CD8-positive, alpha-beta memory T cell (primary cell): ENCODE data around the gene CD72. TPM values are rescaled to one million over a fixed set of nuclear protein-coding genes. Genes with fewer than 3 reads are reported as not detected.
"Not testable (repeated sequence)": the region's sequence is repeated elsewhere in the genome, so short reads cannot be mapped to it uniquely, and the experiment has no call there.

Experiments
- CTCF ChIA-PET: fragments of 350-600 bp; sonication (Branson Sonifier 250); formaldehyde crosslinking; loops from one replicate; lab custom pipeline; 2021; ENCODE audit warnings: antibody characterized with exemption; lab: Charles Lee
- POLR2A ChIA-PET: fragments of 350-600 bp; sonication (Branson Sonifier 250); formaldehyde crosslinking; loops from one replicate; lab custom pipeline; 2021; ENCODE audit warnings: antibody characterized with exemption; lab: Charles Lee
- DNase-seq, 5 donors: peaks; one replicate each; pipeline versions ENCODE4 v3.0.0 to v3.0.0-alpha.2; 2020 to 2022; ENCODE audit warnings: mixed read lengths in 1 of 5
- H3K27ac ChIP-seq: one replicate; pipeline ENCODE4 v1.7.0; 2013; ENCODE audit warnings: low read depth, mild to moderate bottlenecking, low read length, moderate library complexity
- H3K27me3 ChIP-seq: 2 replicates; pipeline ENCODE4 v1.7.0; 2013; ENCODE audit warnings: low read length, mild to moderate bottlenecking; ENCODE audit not compliant: insufficient read depth, poor library complexity, severe bottlenecking
- H3K36me3 ChIP-seq: 2 replicates; pipeline ENCODE4 v1.7.0; 2013; ENCODE audit warnings: mild to moderate bottlenecking, low read length, moderate library complexity; ENCODE audit not compliant: insufficient read depth
- H3K4me1 ChIP-seq: 2 replicates; pipeline ENCODE4 v1.7.0; 2013; ENCODE audit warnings: mild to moderate bottlenecking, low read length, moderate library complexity; ENCODE audit not compliant: insufficient read depth
- H3K4me3 ChIP-seq: 2 replicates; pipeline ENCODE4 v1.7.0; 2013; ENCODE audit warnings: mild to moderate bottlenecking, low read length
- H3K9me3 ChIP-seq: 2 replicates; pipeline ENCODE4 v1.7.0; 2013; ENCODE audit warnings: mild to moderate bottlenecking, low read length
- H3K27ac Mint-ChIP-seq, 8 donors: one replicate each; pipeline ENCODE4 v1.8.0; 2020 to 2021; ENCODE audit warnings: mixed read lengths in 8 of 8, mild to moderate bottlenecking in 6 of 8, inconsistent platforms in 3 of 8, moderate library complexity in 3 of 8
- H3K27me3 Mint-ChIP-seq, 2 donors: one replicate each; pipeline ENCODE4 v1.8.0; 2020 to 2021; ENCODE audit warnings: mixed read lengths in 2 of 2, mild to moderate bottlenecking in 1 of 2, moderate library complexity in 1 of 2
- H3K36me3 Mint-ChIP-seq, 3 donors: one replicate each; pipeline ENCODE4 v1.8.0; 2020 to 2021; ENCODE audit warnings: mixed read lengths in 3 of 3, inconsistent platforms in 1 of 3, mild to moderate bottlenecking in 1 of 3
- H3K4me1 Mint-ChIP-seq, 3 donors: one replicate each; pipeline ENCODE4 v1.8.0; 2020 to 2021; ENCODE audit warnings: mixed read lengths in 3 of 3, inconsistent platforms in 1 of 3, mild to moderate bottlenecking in 1 of 3
- H3K4me3 Mint-ChIP-seq, 7 donors: one replicate each; pipeline ENCODE4 v1.8.0; 2020 to 2021; ENCODE audit warnings: mixed read lengths in 7 of 7, mild to moderate bottlenecking in 6 of 7, moderate library complexity in 4 of 7, inconsistent platforms in 2 of 7
- H3K9me3 Mint-ChIP-seq, 5 donors: one replicate each; pipeline ENCODE4 v1.8.0; 2020 to 2022; ENCODE audit warnings: mixed read lengths in 5 of 5, mild to moderate bottlenecking in 3 of 5, moderate library complexity in 2 of 5, inconsistent platforms in 1 of 5
- polyA plus RNA-seq: library from polyadenylated mRNA; unstranded; fragments of 300-500 nt; fragmentation: Illumina TruSeq; gene quantifications from one replicate; pipeline ENCODE4 v1.2.3, GENCODE V29; 2021
- total RNA-seq, 2 experiments: library from RNA; stranded (reverse); gene quantifications; one replicate each; pipeline ENCODE4 v1.2.3, GENCODE V29; 2021

Gene CD72
- total and polyA plus RNA-seq, 3 experiments from 2014 or later: 5.1 to 6.5 (median 6.4) TPM

GRCh38 chr9:35588506-35588905, 29.7 kb downstream of the CD72 start:
- H3K4me3 Mint-ChIP-seq, H3K9me3 ChIP-seq, H3K4me1 ChIP-seq, H3K27ac ChIP-seq, H3K27me3 Mint-ChIP-seq, H3K4me1 Mint-ChIP-seq, DNase-seq, POLR2A ChIA-PET, H3K27ac Mint-ChIP-seq, H3K4me3 ChIP-seq, H3K27me3 ChIP-seq, H3K36me3 ChIP-seq: not testable (repeated sequence)
- Mint-ChIP-seq H3K9me3 (peaks cover 9 to 32% (median 27%) of the 10 kb centered on the region in 5 donors), H3K36me3 (peaks cover 0 to 37% (median 18%) of the 10 kb centered on the region in 3 donors)
- CTCF ChIA-PET: interaction anchor here (1.3 kb wide), 1 partner anchor 108 kb away, joined by 3 read pairs; no protein-coding TSS in a partner anchor

- H3K27ac ChIP-seq, H3K4me3 ChIP-seq, H3K4me1 ChIP-seq, H3K9me3 ChIP-seq, H3K4me3 Mint-ChIP-seq, POLR2A ChIA-PET, H3K27me3 Mint-ChIP-seq, DNase-seq, H3K4me1 Mint-ChIP-seq, H3K27ac Mint-ChIP-seq, CTCF ChIA-PET, H3K36me3 ChIP-seq, H3K27me3 ChIP-seq: not testable (repeated sequence)
- H3K36me3 Mint-ChIP-seq: peaks cover 11 to 47% (median 17%) of the 10 kb centered on the region in 3 donors
- peaks cover 16 to 31% (median 24%) of the 10 kb centered on the region in 5 donors for H3K9me3 Mint-ChIP-seq
Measured at GRCh38 chr9:35584681-35585080, 33.5 kb downstream of the CD72 start.

GRCh38 chr9:35583521-35583920, 34.7 kb downstream of the CD72 start:
- H3K27me3 Mint-ChIP-seq, H3K27ac Mint-ChIP-seq, H3K27me3 ChIP-seq, H3K9me3 ChIP-seq, H3K4me1 Mint-ChIP-seq, H3K27ac ChIP-seq, CTCF ChIA-PET, DNase-seq, H3K4me3 Mint-ChIP-seq, H3K4me3 ChIP-seq, POLR2A ChIA-PET, H3K4me1 ChIP-seq, H3K36me3 ChIP-seq: not testable (repeated sequence)
- peaks cover 22 to 39% (median 34%) of the 10 kb centered on the region in 5 donors for H3K9me3 Mint-ChIP-seq
- peaks cover 14 to 54% (median 21%) of the 10 kb centered on the region in 3 donors for H3K36me3 Mint-ChIP-seq

GRCh38 chr9:35579659-35580227, 38.5 kb downstream of the CD72 start:
- peak overlapping the region in 1 of 8 donors; percentile 48 for H3K27ac Mint-ChIP-seq
- H3K36me3 Mint-ChIP-seq: peaks cover 12 to 39% (median 14%) of the 10 kb centered on the region in 3 donors
- CTCF ChIA-PET: not testable (repeated sequence)

GRCh38 chr9:35579130-35579529, 39.1 kb downstream of the CD72 start:
- H3K27ac ChIP-seq: no peak overlapping the region
- H3K4me3 Mint-ChIP-seq: no peak overlapping the region
- no peaks in the 10 kb centered on the region for H3K27me3 ChIP-seq
- ChIA-PET POLR2A (no interaction called here), CTCF (no interaction called here)
- H3K27ac Mint-ChIP-seq: no peak overlapping the region
- H3K27me3 Mint-ChIP-seq: peaks cover 0 to 4% of the 10 kb centered on the region in 2 donors
- no peaks in the 10 kb centered on the region for H3K4me1 ChIP-seq
- no peaks in the 10 kb centered on the region for H3K4me1 Mint-ChIP-seq
- H3K36me3 Mint-ChIP-seq: peaks cover 12 to 38% (median 14%) of the 10 kb centered on the region in 3 donors
- H3K36me3 ChIP-seq: no peaks in the 10 kb centered on the region
- peaks cover 12 to 23% (median 20%) of the 10 kb centered on the region in 5 donors for H3K9me3 Mint-ChIP-seq
- H3K9me3 ChIP-seq: peaks cover 7% of the 10 kb centered on the region
- DNase-seq: no peak
- no peak overlapping the region for H3K4me3 ChIP-seq

More at GRCh38 chr9:35579659-35580227, 38.5 kb downstream of the CD72 start:
- H3K36me3 ChIP-seq, POLR2A ChIA-PET, H3K4me3 Mint-ChIP-seq, H3K27me3 Mint-ChIP-seq, H3K4me1 ChIP-seq, H3K4me1 Mint-ChIP-seq, DNase-seq, H3K27ac ChIP-seq, H3K4me3 ChIP-seq, H3K27me3 ChIP-seq, H3K9me3 ChIP-seq: not testable (repeated sequence)
- peaks cover 12 to 23% (median 20%) of the 10 kb centered on the region in 5 donors for H3K9me3 Mint-ChIP-seq

GRCh38 chr9:35577486-35577885, 40.7 kb downstream of the CD72 start:
- H3K27me3 Mint-ChIP-seq: no peaks in the 10 kb centered on the region
- H3K4me1 Mint-ChIP-seq: no peaks in the 10 kb centered on the region
- H3K27ac Mint-ChIP-seq: peak overlapping the region in 1 of 8 donors; percentile 9
- no peaks in the 10 kb centered on the region for H3K4me1 ChIP-seq
- no peaks in the 10 kb centered on the region for H3K36me3 ChIP-seq
- H3K27me3 ChIP-seq: no peaks in the 10 kb centered on the region
- CTCF ChIA-PET: interaction anchor here (1.3 kb wide), 1 partner anchor 9 kb away, joined by 4 read pairs; no protein-coding TSS in a partner anchor
- H3K9me3 Mint-ChIP-seq: peaks cover 12 to 23% (median 20%) of the 10 kb centered on the region in 5 donors
- H3K4me3 Mint-ChIP-seq: no peak overlapping the region
- H3K36me3 Mint-ChIP-seq: peaks cover 12 to 34% (median 12%) of the 10 kb centered on the region in 3 donors
- POLR2A ChIA-PET: no interaction called here
- H3K9me3 ChIP-seq: peaks cover 7% of the 10 kb centered on the region
- no peak for DNase-seq
- H3K27ac ChIP-seq: no peak overlapping the region
- H3K4me3 ChIP-seq: no peak overlapping the region

- Mint-ChIP-seq H3K36me3 (peaks cover 6 to 18% (median 7%) of the 10 kb centered on the region in 3 donors), H3K27ac (no peak overlapping the region), H3K4me1 (peaks cover 7 to 8% (median 7%) of the 10 kb centered on the region in 3 donors), H3K27me3 (no peaks in the 10 kb centered on the region), H3K4me3 (no peak overlapping the region), H3K9me3 (peaks cover 9 to 14% (median 13%) of the 10 kb centered on the region in 5 donors)
- POLR2A ChIA-PET: no interaction called here
- no peaks in the 10 kb centered on the region for H3K27me3 ChIP-seq
- H3K4me3 ChIP-seq: no peak overlapping the region
- H3K4me1 ChIP-seq: no peaks in the 10 kb centered on the region
- no peak for DNase-seq
- H3K36me3 ChIP-seq: no peaks in the 10 kb centered on the region
- no peak overlapping the region for H3K27ac ChIP-seq
- CTCF ChIA-PET: no interaction called here
- H3K9me3 ChIP-seq: peaks cover 7% of the 10 kb centered on the region
Measured at GRCh38 chr9:35575478-35575877, 42.7 kb downstream of the CD72 start.

GRCh38 chr9:35574578-35575122, 43.6 kb downstream of the CD72 start:
- Mint-ChIP-seq H3K4me1 (peaks cover 11 to 13% (median 13%) of the 10 kb centered on the region in 3 donors), H3K27ac (no peak overlapping the region), H3K36me3 (peaks cover 3 to 12% (median 4%) of the 10 kb centered on the region in 3 donors), H3K27me3 (no peaks in the 10 kb centered on the region), H3K4me3 (no peak overlapping the region), H3K9me3 (peaks cover 4 to 9% (median 7%) of the 10 kb centered on the region in 5 donors)
- no peaks in the 10 kb centered on the region for H3K9me3 ChIP-seq
- ChIA-PET CTCF (no interaction called here), POLR2A (no interaction called here)
- H3K4me1 ChIP-seq: no peaks in the 10 kb centered on the region
- H3K4me3 ChIP-seq: no peak overlapping the region
- H3K27ac ChIP-seq: no peak overlapping the region
- no peaks in the 10 kb centered on the region for H3K36me3 ChIP-seq
- H3K27me3 ChIP-seq: no peaks in the 10 kb centered on the region
- DNase-seq: no peak
